ELF-1 (cell line): ENCODE data around the gene CDHR5.

ENCODE experiments used
- DNase-seq: peaks from one replicate; pipeline ENCODE4 v3.0.0-alpha.2; 2016; ENCODE audit warnings: low read depth, low spot score

CDHR5 gene

DNA sequence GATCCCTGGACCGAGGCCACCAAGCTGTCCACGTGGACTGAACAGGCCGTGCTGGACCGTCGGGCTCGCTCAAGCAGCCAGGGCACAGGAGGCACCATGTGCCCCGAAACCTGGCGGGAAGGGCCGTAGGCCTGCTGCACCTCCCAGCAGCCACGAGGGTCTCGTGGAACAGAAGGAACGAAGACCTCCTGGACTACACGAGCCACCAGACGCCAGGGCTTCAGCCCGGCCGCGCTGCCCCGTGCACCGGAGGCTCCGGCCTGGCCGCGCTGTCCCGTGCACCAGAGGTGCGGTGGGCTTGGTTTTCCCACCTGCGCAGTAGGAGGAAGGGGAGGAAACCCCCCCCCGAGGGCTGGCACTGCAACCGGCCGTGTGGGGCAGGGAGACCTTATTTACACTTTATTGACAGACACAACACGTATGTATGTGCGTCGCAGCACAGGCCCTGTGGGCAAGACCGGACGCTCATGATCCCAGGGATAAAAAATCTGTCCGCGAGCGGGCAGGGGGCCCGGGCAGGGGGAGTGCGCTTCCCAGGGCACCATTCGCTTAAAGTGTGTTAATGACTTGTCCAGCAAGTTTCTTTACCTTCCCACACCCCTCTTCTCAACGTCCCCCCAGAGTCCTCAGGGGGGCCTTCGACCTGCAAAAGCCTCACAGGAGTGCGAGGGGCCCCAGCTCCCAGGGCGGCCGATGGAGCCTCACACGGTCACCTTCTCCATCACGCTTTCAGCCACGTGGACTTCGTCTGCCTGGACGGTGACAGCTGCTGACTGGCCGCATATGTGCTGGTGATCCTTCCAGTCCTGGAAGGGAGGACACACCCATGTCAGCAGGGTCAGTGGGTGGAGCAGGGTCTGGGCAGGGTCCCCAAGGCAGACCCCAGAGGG, 19.3 kb upstream of the CDHR5 start:
- DNase-seq, result no peak

- DNase-seq, result no peak
These were observed 18.6 kb upstream of the CDHR5 start for GRCh38 chr11:643366-643765.

DNA sequence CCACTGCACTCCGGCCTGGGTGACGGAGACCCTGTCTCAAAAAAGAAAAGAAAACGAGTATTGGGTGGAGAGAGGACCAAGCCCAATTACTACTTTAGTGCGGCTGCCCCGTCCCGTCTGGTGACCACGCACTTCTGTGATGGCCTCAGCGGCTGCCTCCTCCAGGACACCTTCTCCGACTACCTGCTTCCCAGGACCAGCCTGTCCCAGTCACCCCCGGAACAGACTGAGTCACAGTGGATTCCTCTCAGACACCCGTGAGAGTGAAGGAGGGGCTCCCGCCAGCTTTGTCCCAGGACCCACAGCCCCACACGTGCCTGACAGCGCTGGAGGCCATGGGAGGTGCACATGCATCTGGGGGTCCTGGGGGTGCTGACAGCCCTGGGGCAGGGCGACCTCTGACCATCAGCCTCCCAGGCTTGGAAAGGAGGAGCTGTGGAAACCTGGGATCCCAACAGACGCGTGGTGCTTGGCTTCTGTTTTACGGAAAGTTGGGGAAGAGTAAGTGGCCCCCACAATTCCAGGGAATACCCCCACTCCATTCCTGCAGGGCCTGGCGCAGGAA, 17.1 kb upstream of the CDHR5 start:
- DNase-seq, result no peak

DNA sequence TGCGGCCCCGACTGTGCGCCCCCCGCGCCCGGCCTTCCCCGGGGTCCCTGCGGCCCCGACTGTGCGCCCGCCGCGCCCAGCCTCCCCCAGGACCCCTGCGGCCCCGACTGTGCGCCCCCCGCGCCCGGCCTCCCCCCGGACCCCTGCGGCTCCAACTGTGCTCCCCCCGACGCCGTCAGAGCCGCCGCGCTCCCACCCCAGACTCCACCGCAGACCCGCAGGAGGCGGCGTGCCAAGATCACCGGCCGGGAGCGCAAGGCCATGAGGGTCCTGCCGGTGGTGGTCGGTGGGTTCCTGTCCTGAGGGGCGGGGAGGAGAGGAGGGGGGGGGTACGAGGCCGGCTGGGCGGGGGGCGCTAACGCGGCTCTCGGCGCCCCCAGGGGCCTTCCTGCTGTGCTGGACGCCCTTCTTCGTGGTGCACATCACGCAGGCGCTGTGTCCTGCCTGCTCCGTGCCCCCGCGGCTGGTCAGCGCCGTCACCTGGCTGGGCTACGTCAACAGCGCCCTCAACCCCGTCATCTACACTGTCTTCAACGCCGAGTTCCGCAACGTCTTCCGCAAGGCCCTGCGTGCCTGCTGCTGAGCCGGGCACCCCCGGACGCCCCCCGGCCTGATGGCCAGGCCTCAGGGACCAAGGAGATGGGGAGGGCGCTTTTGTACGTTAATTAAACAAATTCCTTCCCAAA, 15.4 kb upstream of the CDHR5 start:
- no peak for DNase-seq

- DNase-seq, result no peak
These were observed 14.7 kb upstream of the CDHR5 start for GRCh38 chr11:639332-639955.

DNA sequence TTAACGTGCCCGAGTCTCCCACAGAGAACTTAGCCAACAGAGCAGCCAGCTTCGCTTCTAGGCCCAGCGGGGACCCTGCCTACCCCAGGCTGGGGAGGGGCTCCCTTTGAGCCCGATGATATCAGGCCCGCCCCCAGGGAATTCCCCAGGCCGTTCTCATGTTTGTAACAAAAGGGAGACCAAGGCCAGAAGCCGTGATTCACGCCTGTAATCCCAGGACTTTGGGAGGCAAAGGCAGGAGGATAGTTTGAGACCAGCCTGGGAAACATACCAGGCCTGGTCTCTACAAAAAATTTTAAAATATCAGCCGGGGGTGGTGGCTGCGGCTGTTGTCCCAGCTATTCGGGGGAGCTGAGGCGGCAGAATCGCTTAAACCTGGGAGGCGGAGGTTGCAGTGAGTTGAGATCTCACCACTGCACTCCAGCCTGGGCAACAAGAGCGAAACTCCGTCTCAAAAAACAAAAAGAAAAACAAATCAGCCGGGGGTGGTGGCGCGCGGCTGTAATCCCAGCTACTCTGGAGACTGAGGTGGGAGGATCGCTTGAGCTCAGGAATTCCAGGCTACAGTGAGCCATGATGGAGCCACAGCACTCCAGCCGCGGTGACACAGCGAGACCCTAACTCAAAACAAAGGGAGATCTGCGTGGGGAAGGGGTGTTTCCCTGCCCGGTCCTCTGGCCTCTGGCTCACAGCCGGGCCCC, 14.0 kb upstream of the CDHR5 start:
- peak; percentile 82 for DNase-seq

DNA sequence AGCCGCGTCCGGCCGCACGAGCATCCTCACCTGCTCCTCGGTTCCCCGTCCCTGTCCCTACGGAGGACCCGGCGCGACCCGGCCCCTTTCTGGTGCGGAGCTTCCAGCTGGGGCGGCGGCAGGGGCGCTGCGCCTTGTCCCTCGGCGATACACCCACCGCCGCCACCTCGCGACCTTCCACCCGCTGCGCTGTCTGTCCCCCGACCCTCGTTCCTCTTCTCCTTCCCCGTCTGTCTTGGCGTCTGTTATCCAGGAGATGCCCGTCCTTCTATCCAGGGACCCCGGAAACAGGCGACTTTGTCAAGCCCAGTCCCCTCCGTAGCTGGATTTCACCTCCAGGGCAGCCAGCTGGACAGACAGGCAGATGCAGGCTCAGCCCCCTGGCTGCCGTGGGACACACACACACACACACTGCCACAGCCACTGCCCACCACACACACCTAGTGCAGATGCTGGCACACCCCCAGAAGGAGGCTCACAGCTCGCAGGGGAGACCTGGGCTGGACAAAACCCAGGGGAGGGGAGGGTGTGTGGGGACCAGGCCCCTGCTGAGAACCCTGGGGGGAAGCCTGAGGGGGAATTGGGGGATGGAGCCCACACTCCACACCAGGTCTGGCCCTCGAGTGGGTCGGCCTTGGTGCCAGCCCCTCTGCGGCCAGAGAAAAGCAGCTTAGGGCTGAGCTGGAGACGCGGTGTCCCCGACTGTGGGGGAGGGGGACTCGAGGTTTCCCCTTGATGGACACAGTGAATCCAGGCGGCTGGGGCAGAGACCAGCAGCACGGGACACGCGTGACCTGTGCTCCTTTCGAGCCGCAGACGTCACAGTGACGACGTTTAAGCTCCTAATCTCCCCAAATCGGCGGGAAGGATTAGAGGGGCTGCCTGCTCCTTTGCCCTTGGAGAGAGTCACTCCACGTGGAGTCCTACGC, 13.1 kb upstream of the CDHR5 start:
- DNase-seq, result no peak

DNA sequence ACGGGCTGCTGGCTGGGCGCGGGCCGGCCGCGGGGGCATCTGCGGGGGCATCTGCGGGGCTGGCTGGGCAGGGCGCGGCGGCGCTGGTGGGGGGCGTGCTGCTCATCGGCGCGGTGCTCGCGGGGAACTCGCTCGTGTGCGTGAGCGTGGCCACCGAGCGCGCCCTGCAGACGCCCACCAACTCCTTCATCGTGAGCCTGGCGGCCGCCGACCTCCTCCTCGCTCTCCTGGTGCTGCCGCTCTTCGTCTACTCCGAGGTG, 12.5 kb upstream of the CDHR5 start:
- DNase-seq, result no peak

GRCh38 chr11:636511-637332, 12.0 kb upstream of the CDHR5 start, which contains the start of gene DRD4:
Gene DRD4 (plus strand): TSS chr11:637269. CDS start chr11:637305, 36 bp downstream.
- DNase-seq, result no peak

DNA sequence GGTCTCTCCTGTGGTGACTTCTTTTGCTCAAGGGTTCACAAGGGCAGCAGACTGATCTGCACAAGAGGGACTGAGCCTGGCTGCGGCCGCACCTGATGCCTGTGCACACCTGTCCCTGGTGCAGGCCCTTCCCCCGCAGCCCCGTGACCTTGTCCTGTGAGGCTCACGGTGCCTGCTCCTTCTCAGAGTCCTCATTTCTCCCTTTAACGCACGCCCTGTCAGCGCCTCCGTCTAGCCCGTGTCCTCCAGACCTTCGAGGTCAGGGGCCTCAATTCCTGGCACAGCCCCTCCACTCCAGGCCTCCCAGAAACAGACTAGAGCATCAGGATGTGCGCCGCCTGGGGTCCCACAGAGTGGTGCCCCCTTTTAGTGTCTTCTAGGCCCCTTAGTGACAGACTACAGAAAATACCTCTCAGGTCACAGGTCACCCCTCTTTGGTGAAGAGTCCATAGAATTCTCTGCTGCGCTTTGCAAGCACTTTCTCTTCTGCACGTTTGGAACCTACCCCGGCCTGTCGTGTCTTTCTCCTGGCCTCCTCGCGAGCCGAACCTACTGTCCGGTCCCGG, 11.3 kb upstream of the CDHR5 start:
- DNase-seq, result no peak

- DNase-seq, result no peak
These were observed 6.1 kb upstream of the CDHR5 start for GRCh38 chr11:630871-631270.

GRCh38 chr11:629237-629583, 4.5 kb upstream of the CDHR5 start:
- DNase-seq, result no peak

DNA sequence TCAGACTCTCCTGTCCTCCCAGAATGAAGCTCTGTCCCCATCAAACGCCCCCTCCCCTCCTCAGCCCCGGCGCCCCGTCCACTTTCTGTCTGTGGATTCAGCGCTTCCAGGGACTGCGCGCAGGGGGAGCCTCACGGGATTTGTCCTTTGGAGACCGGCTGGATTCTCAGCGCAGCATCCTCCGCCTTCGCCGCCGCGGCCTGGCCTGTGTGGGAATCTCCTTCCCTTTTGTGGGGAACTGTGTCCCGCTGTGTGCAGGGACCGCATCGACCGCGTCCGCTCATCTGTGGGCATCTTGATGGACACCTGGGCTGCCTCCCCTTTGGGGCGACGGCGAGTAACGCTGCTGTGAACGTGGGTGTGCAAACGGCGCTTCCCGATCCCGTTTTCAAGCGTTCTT, 3.3 kb upstream of the CDHR5 start:
- DNase-seq, result no peak

- DNase-seq, result no peak
These were observed 2.5 kb upstream of the CDHR5 start for GRCh38 chr11:627308-627576.

- no peak for DNase-seq
These were observed 1.9 kb upstream of the CDHR5 start, which contains the start of gene SCT for GRCh38 chr11:626475-627307. Gene SCT (minus strand): TSS chr11:627181. CDS start chr11:627143, 38 bp downstream.

DNA sequence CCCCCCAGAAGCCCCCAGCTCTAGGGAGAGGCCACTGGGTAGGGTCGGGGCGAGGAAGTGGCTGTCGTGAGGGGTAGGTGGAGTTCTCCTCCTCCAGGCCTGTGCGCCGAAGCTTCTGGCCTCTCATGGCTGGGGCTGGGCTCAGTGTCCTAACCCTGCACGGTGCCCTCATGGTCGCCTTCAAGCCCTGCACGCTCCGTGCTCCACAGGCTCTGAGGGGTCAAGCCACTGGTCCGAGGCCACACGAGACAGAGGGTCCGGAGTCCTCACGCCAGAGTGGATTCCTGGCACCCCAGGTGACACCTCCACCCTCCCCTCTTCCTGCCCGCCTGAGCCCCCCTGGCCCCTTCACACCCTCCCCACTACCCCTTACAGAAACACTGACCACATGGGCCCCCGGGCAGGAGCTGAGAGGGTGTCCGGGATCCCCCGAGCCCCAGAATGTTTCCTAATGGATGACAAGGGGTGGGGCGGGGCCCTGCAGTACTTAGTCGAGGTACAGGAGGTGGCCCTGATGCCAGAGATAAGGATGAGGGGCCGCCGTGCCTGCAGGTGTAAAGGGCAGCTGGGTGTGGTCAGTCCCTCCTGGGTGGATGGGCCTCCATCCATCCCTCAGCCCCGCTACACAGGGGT, 997 bp upstream of the CDHR5 start:
- peak; percentile 1 for DNase-seq

- no peak for DNase-seq
These were observed 603 bp downstream of the CDHR5 start for GRCh38 chr11:623999-624704.

GRCh38 chr11:623349-623869, 1.3 kb downstream of the CDHR5 start:
- DNase-seq, result no peak
